Parathyroid adenoma (tissue), 2 donors: Measurements from ENCODE around the gene ROCK1.
"Not testable (repeated sequence)": the region's sequence is repeated elsewhere in the genome, so short reads cannot be mapped to it uniquely, and the experiment has no call there.

Source experiments
- H2AFZ ChIP-seq: fragments of 300-600 bp; sonication (generic); one replicate; pipeline ENCODE4 v1.7.0; 2017; ENCODE audit warnings: antibody characterized with exemption, mild to moderate bottlenecking
- H3K27ac ChIP-seq: fragments of 300-600 bp; sonication (generic); one replicate; pipeline ENCODE4 v1.7.0; 2017
- H3K27me3 ChIP-seq: fragments of 300-600 bp; sonication (generic); one replicate; pipeline ENCODE4 v1.7.0; 2017; ENCODE audit warnings: low read length; ENCODE audit not compliant: control insufficient read depth, insufficient read depth
- H3K36me3 ChIP-seq: fragments of 300-600 bp; sonication (generic); one replicate; pipeline ENCODE4 v1.7.0; 2017; ENCODE audit warnings: low read length; ENCODE audit not compliant: control insufficient read depth, insufficient read depth
- H3K4me1 ChIP-seq: fragments of 300-600 bp; sonication (generic); one replicate; pipeline ENCODE4 v1.7.0; 2017; ENCODE audit warnings: control low read depth
- H3K4me2 ChIP-seq: fragments of 300-600 bp; sonication (generic); one replicate; pipeline ENCODE4 v1.7.0; 2017; ENCODE audit warnings: low read length
- H3K4me3 ChIP-seq: fragments of 300-600 bp; sonication (generic); one replicate; pipeline ENCODE4 v1.7.0; 2017; ENCODE audit warnings: low read depth, low read length
- H3K79me2 ChIP-seq: fragments of 300-600 bp; sonication (generic); one replicate; pipeline ENCODE4 v1.7.0; 2017; ENCODE audit warnings: control low read depth
- H3K9ac ChIP-seq: fragments of 300-600 bp; sonication (generic); one replicate; pipeline ENCODE4 v1.7.0; 2017; ENCODE audit warnings: mild to moderate bottlenecking
- H3K9me3 ChIP-seq: fragments of 300-600 bp; sonication (generic); one replicate; pipeline ENCODE4 v1.7.0; 2017; ENCODE audit warnings: low read length; ENCODE audit not compliant: control insufficient read depth
- CTCF ChIP-seq: fragments of 300-600 bp; sonication (generic); IDR thresholded peaks from one replicate; pipeline ENCODE4 v1.7.0; 2017; ENCODE audit warnings: antibody characterized with exemption, mild to moderate bottlenecking
- donor health status: primary hyperparathyroidism.

The ROCK1 gene

GRCh38 chr18:20960735-20961134, 150.9 kb downstream of the ROCK1 start:
- Histone ChIP-seq H3K27ac (no peak overlapping the region), H3K27me3 (no peaks in the 10 kb centered on the region), H2AFZ (no peak overlapping the region), H3K79me2 (no peaks in the 10 kb centered on the region), H3K4me3 (no peak overlapping the region), H3K9ac (no peak overlapping the region), H3K4me1 (no peaks in the 10 kb centered on the region), H3K9me3 (no peaks in the 10 kb centered on the region), H3K4me2 (no peak overlapping the region), H3K36me3 (no peaks in the 10 kb centered on the region)
- no peak for TF ChIP-seq CTCF

- not testable (repeated sequence) for H3K4me2 ChIP-seq, H3K27me3 ChIP-seq, H3K9ac ChIP-seq, H3K9me3 ChIP-seq, H3K79me2 ChIP-seq, H3K4me1 ChIP-seq, H3K36me3 ChIP-seq, H3K4me3 ChIP-seq, H2AFZ ChIP-seq, H3K27ac ChIP-seq
Observed at GRCh38 chr18:20950827-20951226, 160.8 kb downstream of the ROCK1 start.
